GM10248 (cell line): ENCODE data around the gene PRELID2.

Experiments
- CTCF ChIA-PET: fragments of 300-600 bp; sonication (Branson Sonifier 250); formaldehyde crosslinking; extraction: SDS; loops from one replicate; lab custom pipeline; 2021; ENCODE audit warnings: antibody characterized with exemption; lab: Yijun Ruan, JAX
- POLR2A ChIA-PET: fragments of 350-650 bp; sonication (Branson Sonifier 250); formaldehyde crosslinking; extraction: SDS; loops from one replicate; lab custom pipeline; 2020; ENCODE audit warnings: antibody characterized with exemption; lab: Yijun Ruan, JAX
- DNase-seq: peaks from one replicate; pipeline ENCODE4 v3.0.0; 2012; ENCODE audit errors: extremely low spot score
- TF ChIP-seq, protein P1 (sequence below): IDR thresholded peaks from 2 replicates; pipeline ENCODE4 v1.5.1; 2012; ENCODE audit warnings: mild to moderate bottlenecking, low read depth; ENCODE audit errors: extremely low read depth, missing control alignments, control extremely low read depth

The PRELID2 gene

GRCh38 chr5:145854651-145855258 lies 19.6 kb upstream of the PRELID2 start:
- no peak for DNase-seq
- CTCF ChIA-PET = interaction anchor here (1.2 to 1.5 kb wide), 2 partner anchors 10 to 31 kb away, joined by 3 to 4 read pairs; no protein-coding TSS in a partner anchor
- POLR2A ChIA-PET = no interaction called here
- TF ChIP-seq, protein P1, sequence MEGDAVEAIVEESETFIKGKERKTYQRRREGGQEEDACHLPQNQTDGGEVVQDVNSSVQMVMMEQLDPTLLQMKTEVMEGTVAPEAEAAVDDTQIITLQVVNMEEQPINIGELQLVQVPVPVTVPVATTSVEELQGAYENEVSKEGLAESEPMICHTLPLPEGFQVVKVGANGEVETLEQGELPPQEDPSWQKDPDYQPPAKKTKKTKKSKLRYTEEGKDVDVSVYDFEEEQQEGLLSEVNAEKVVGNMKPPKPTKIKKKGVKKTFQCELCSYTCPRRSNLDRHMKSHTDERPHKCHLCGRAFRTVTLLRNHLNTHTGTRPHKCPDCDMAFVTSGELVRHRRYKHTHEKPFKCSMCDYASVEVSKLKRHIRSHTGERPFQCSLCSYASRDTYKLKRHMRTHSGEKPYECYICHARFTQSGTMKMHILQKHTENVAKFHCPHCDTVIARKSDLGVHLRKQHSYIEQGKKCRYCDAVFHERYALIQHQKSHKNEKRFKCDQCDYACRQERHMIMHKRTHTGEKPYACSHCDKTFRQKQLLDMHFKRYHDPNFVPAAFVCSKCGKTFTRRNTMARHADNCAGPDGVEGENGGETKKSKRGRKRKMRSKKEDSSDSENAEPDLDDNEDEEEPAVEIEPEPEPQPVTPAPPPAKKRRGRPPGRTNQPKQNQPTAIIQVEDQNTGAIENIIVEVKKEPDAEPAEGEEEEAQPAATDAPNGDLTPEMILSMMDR = no peak

DNA sequence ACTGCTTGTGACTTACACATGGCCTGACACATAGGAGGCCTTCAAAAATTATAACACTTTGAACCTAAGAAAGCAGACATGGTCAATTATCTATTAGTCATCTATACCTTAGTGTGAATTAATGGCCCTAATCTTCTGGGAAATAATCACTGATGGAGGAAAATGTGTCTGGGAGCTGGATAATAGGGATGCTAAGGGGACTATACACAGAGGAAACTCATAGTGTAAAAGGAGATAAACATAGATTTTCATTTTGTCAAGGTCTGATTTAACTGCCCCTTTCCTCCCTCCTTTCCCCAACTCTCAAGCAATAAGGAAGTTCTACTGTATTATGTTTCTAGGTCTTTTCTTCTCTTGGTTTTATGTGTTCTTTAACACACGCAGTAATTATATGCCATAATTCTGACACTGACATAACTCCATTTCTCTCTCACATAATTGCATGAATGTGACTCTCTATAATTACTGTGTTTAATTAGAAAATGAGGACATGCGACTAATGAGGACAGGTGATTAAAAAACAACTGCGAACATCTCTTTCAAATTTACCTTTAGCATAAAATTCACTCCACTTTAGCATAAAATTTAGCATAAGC lies 18.7 kb upstream of the PRELID2 start:
- TF ChIP-seq, protein P1 = no peak
- CTCF ChIA-PET = interaction anchor here (1.2 to 1.5 kb wide), 2 partner anchors 9 to 30 kb away, joined by 3 to 4 read pairs; no protein-coding TSS in a partner anchor
- POLR2A ChIA-PET = no interaction called here
- no peak for DNase-seq

DNA sequence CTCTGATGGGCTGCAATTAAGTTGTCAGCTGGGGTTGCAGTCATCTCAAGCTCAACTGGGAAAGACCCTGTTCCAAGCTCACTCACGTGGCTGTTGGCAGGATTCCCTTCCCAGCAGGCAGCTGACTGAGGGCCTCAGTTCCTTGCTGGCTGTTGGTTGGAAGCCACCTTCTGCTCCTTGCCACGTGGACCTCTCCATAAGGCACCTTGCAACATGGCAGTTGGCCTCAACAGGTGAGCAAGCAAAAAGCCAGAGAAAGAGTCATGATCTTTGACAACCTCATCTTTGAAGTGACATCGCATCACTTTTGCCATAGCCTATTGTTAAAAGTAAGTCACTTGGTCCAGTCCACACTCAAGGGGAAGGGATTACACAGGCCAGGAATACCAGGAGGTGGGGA lies 17.8 kb upstream of the PRELID2 start:
- no peak for DNase-seq
- CTCF ChIA-PET = no interaction called here
- POLR2A ChIA-PET = no interaction called here
- TF ChIP-seq, protein P1 = no peak

DNA sequence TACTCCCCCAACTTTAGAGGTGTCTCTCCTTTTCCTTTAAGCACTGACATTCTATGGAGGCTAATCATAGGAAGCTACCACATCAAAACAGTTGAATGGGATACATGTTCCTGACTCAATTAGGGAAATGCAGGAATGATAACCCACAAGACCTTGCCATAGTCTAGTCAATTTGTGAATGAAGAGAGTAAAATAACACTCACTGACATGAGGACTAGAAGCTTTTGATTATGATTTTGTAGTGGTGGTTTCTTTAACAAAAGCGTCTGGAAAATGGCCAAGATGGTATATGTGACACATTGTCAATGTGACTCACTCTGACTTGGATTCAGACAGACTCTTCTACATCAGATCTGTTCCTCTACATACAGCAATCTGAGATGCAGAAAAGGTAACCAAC lies 13.7 kb upstream of the PRELID2 start:
- no peak for DNase-seq
- TF ChIP-seq, protein P1 = no peak
- ChIA-PET POLR2A (no interaction called here), CTCF (no interaction called here)

DNA sequence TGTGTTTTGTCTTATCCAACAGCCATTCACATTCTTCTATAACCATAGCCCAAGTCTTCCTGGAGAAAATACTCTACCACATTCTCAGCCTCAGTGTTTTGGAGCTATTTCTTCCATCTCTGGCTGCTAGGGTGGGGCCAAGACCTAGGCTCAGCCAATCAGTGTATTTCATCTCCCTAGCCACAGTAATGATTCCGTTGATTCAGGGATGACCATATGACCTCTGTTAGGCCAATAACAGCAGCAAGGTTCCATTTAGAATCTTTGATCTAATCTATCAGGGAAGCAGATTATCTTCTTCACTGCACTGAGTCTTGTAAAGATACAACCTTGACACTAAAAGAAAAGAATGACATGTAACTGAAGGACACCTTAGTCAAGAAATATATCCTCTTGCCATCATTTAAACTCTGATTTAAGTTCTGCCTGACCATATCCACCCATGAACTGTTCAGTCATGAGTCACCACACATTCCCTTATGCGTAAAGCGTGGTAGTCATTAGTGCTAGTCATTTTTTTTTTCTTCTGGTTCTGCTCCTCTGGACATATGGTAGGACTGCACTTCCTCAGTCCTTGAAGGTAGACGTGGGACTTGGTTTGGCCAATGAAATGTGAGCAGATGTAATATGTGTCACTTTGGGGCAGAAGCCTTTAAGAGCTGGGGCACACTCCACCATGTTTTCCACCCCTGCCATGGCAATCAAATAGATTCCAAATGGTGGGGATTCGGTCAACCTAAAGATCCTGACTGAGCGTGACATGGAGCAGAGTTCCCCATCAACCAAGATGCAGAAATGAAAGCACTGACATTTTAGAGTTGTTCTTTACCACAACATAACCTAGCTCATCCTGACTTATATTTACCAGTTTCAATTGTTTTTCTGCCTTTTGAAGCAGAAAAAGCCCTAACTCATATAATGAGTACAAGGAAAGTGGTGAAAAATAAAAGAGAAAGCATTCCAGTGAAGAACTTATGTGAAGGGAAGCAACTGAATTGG lies 12.7 kb upstream of the PRELID2 start:
- DNase-seq = no peak
- POLR2A ChIA-PET = no interaction called here
- TF ChIP-seq, protein P1 = no peak
- CTCF ChIA-PET = interaction anchor here (1.5 kb wide), 1 partner anchor 16 kb away, joined by 3 read pairs; no protein-coding TSS in a partner anchor

GRCh38 chr5:145846081-145846480 lies 10.9 kb upstream of the PRELID2 start:
- POLR2A ChIA-PET = no interaction called here
- CTCF ChIA-PET = interaction anchor here (0.8 to 1.0 kb wide), 4 partner anchors 9 to 21 kb away, joined by 3 read pairs; partner anchors contain the start of gene PRELID2
- TF ChIP-seq, protein P1 = no peak
- DNase-seq = no peak
